Upper lobe of left lung (tissue), 6 donors: ENCODE results near the gene CNNM3. TPM values are rescaled to one million over a fixed set of nuclear protein-coding genes. Genes with fewer than 3 reads are reported as not detected.
A peak's percentile ranks its signal among the peaks of the same experiment; 100 is the strongest.

ENCODE experiments used
- ATAC-seq, 2 donors: fragments of 200-7000 bp; cut with Tn5 transposase; one replicate each; pipeline ENCODE4 v1.9.1; 2022; ENCODE audit warnings: mild to moderate bottlenecking in 2 of 2, moderate library complexity in 2 of 2; ENCODE audit not compliant: low FRiP score in 2 of 2
- DNase-seq, 2 donors: peaks; one replicate each; pipeline ENCODE4 v3.0.0-alpha.2; 2019 to 2020
- H3K27ac ChIP-seq, 4 donors: fragments of 200-600 bp; sonication (generic); one replicate each; pipeline ENCODE4 v1.5.1; 2016 to 2019
- H3K27me3 ChIP-seq, 4 donors: fragments of 200-600 bp; sonication (generic); one replicate each; pipeline ENCODE4 v1.5.1; 2017 to 2019
- H3K36me3 ChIP-seq, 4 donors: fragments of 200-600 bp; sonication (generic); one replicate each; pipeline ENCODE4 v1.5.1; 2016 to 2019
- H3K4me1 ChIP-seq, 4 donors: fragments of 200-600 bp; sonication (generic); one replicate each; pipeline ENCODE4 v1.5.1; 2018 to 2019
- H3K4me3 ChIP-seq, 4 donors: fragments of 200-600 bp; sonication (generic); one replicate each; pipeline ENCODE4 v1.5.1; 2017 to 2019; ENCODE audit warnings: mild to moderate bottlenecking in 2 of 4, moderate library complexity in 1 of 4
- H3K9me3 ChIP-seq, 4 donors: fragments of 200-600 bp; sonication (generic); one replicate each; pipeline ENCODE4 v1.5.1; 2018 to 2019
- EP300 ChIP-seq, 4 donors: sonication (generic); formaldehyde crosslinking; IDR thresholded peaks; one replicate each; pipeline ENCODE4 v1.5.1; 2017; ENCODE audit warnings: antibody characterized with exemption in 4 of 4, control low read depth in 2 of 4
- POLR2A ChIP-seq, 4 donors: fragments of 450-650 bp; IDR thresholded peaks; one replicate each; pipeline ENCODE4 v1.5.1; 2016 to 2017; ENCODE audit warnings: antibody characterized with exemption in 4 of 4, mild to moderate bottlenecking in 2 of 4
- POLR2AphosphoS5 ChIP-seq, 2 donors: sonication (generic); formaldehyde crosslinking; IDR thresholded peaks; one replicate each; pipeline ENCODE4 v1.5.1; 2017; ENCODE audit warnings: antibody characterized with exemption in 2 of 2
- WGBS, 2 donors: methylation state at CpG; one replicate each; pipeline ENCODE4 v1.1.5; 2017 to 2018; 5-methylcytosine and 5-hydroxymethylcytosine counted together
- total RNA-seq, 6 donors: library from RNA; depleted of rRNA in 4 of 6; stranded (reverse); fragments of >200 nt in 4 of 6; gene quantifications; one replicate each; pipeline versions ENCODE4 v1.1.0 to v1.2.1, GENCODE V29; 2016 to 2021
- TF ChIP-seq, protein P1 (sequence below), 6 experiments: fragments of 450-650 bp in 4 of 6; fragments of 200-600 bp in 2 of 6; sonication (generic) in 2 of 6; IDR thresholded peaks; one replicate each; pipeline ENCODE4 v1.5.1; 2016 to 2019; ENCODE audit warnings: antibody characterized with exemption in 6 of 6
- donor health status: DM: no; HTN: no; CAD: no; lungs with moderate emphysema.
- donor health status: DM: no; HTN: yes; CAD: no; lungs with severe emphysema.

Gene CNNM3
- total RNA-seq, 6 donors from 2014 or later = 17.2 to 52.4 (median 26.5) TPM

DNA sequence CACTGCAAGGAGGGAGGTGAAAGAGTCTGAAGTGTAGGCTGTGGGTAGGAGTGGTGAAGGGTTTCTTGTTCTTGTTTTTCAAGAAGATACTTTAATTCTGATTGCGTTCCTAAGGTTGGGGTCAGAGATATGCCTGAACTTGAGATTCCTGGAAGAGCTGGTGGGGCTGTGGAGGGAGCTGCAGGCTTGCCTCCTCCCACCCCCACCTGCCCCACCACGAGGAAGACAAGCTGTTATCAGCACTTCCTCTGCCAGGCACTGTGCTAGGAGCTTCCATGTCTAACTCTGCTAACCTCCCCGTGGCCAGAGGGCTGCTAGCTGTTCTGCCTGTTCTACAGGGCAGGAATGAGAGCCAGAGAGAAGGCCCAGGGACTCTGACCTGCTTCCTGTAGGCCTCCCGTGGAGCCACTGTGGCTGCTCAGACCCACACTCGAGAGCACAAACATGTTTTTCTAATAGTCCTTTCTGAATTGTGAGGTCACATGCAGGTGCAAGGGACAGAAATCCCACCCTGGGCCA, 14.0 kb downstream of the CNNM3 start:
- H3K27ac ChIP-seq = no peak overlapping the region
- no peaks in the 10 kb centered on the region for H3K27me3 ChIP-seq
- peaks cover 6 to 14% (median 9%) of the 10 kb centered on the region in 4 donors for H3K4me1 ChIP-seq
- no peak overlapping the region for H3K4me3 ChIP-seq
- TF ChIP-seq POLR2A (IDR thresholded peaks at IDR 0.05) (no peak), EP300 (IDR thresholded peaks at IDR 0.05) (no peak), POLR2AphosphoS5 (IDR thresholded peaks at IDR 0.05) (no peak)
- TF ChIP-seq, protein P1, sequence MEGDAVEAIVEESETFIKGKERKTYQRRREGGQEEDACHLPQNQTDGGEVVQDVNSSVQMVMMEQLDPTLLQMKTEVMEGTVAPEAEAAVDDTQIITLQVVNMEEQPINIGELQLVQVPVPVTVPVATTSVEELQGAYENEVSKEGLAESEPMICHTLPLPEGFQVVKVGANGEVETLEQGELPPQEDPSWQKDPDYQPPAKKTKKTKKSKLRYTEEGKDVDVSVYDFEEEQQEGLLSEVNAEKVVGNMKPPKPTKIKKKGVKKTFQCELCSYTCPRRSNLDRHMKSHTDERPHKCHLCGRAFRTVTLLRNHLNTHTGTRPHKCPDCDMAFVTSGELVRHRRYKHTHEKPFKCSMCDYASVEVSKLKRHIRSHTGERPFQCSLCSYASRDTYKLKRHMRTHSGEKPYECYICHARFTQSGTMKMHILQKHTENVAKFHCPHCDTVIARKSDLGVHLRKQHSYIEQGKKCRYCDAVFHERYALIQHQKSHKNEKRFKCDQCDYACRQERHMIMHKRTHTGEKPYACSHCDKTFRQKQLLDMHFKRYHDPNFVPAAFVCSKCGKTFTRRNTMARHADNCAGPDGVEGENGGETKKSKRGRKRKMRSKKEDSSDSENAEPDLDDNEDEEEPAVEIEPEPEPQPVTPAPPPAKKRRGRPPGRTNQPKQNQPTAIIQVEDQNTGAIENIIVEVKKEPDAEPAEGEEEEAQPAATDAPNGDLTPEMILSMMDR (IDR thresholded peaks at IDR 0.05) = no peak
- WGBS, 2 donors = 55 to 59% methylated on average over 2 to 5 of the region's 5 CpGs
- ATAC-seq (no peak), DNase-seq (no peak)
- H3K36me3 ChIP-seq = peaks cover 14 to 92% (median 76%) of the 10 kb centered on the region in 4 donors
- no peaks in the 10 kb centered on the region for H3K9me3 ChIP-seq

DNA sequence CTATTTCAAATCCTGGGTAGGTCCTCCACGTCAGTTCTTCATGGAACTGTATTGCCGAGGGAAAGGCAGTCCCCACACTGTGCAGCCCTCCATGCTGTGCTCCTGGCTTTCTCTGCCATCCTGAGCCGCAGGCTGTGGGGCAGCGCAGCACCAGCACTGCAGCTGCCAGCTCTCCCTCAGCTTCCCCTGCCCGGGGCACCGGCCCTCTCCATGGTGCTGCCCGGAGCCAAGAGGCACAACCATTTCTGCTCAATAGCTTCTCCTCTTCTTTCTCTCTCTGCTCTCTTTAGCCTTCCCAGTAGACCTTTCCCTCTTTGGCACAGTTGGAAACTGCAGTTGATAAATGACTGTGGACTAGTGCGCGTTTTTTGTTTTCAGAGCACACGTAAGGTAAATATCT, 15.6 kb downstream of the CNNM3 start:
- no peak for TF ChIP-seq EP300 (IDR thresholded peaks at IDR 0.05)
- DNase-seq = no peak
- Histone ChIP-seq H3K27me3 (no peaks in the 10 kb centered on the region), H3K4me1 (peaks cover 6 to 14% (median 9%) of the 10 kb centered on the region in 4 donors), H3K4me3 (no peak overlapping the region), H3K9me3 (no peaks in the 10 kb centered on the region), H3K27ac (no peak overlapping the region), H3K36me3 (peaks cover 14 to 78% (median 65%) of the 10 kb centered on the region in 4 donors)
- ATAC-seq = no peak
- WGBS, 2 donors = 76 to 80% methylated on average over 10 of the region's 10 CpGs

GRCh38 chr2:96832408-96832753, 16.3 kb downstream of the CNNM3 start:
- DNase-seq = no peak
- H3K4me1 ChIP-seq = peaks cover 6 to 14% (median 9%) of the 10 kb centered on the region in 4 donors
- no peak for ATAC-seq
- WGBS, 2 donors = 81 to 83% methylated on average over 8 to 11 of the region's 11 CpGs
- H3K4me3 ChIP-seq = no peak overlapping the region
- H3K9me3 ChIP-seq = no peaks in the 10 kb centered on the region
- H3K36me3 ChIP-seq = peaks cover 14 to 77% (median 60%) of the 10 kb centered on the region in 4 donors
- no peaks in the 10 kb centered on the region for H3K27me3 ChIP-seq
- no peak for TF ChIP-seq POLR2AphosphoS5 (IDR thresholded peaks at IDR 0.05)
- no peak for TF ChIP-seq EP300 (IDR thresholded peaks at IDR 0.05)
- no peak for TF ChIP-seq POLR2A (IDR thresholded peaks at IDR 0.05)
- TF ChIP-seq, protein P1 (IDR thresholded peaks at IDR 0.05) = no peak
- H3K27ac ChIP-seq = peak overlapping the region in 3 of 4 donors; percentile 21 to 43 (median 32)

DNA sequence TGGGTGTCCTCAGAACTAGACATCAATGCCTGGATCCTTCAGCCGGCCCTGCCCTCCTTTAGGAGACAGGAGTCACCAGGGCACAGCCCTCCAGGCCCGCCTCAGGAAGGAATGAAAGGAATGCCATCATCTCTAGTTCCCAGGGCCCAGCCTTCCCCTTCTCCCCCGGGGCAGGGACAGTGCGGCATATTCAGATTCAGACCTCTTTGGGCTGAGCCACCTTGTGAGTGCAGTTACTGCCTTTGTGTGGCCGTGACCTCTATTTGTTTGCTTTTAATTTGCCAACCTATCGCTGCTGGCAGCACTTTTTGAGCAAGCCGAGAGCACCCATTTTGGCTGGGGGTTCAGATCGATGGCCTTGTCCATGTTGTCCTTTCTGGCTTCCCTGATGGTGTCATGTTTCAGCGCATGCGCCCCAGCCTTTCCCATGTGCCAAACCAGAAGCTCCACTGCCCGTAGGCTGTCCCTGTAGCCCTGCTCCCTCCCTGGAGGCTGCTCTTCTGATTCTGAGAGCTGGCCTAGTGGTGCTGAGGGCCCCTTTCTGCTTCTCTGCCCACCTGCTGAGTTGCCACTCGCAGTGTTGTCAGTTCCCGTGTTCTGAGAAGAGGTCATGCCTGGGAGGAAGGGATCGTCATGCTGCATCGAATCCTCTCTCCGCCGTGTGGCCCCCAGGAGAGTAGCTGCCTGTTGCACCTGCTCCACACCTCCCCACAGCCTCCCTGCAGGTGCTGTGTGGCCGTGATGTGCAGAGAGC, 16.9 kb downstream of the CNNM3 start:
- Histone ChIP-seq H3K27me3 (no peaks in the 10 kb centered on the region), H3K4me1 (peaks cover 6 to 14% (median 9%) of the 10 kb centered on the region in 4 donors), H3K9me3 (no peaks in the 10 kb centered on the region), H3K36me3 (peaks cover 14 to 76% (median 56%) of the 10 kb centered on the region in 4 donors), H3K27ac (peak overlapping the region; percentile 6 to 43 (median 26)), H3K4me3 (no peak overlapping the region)
- 64 to 68% methylated on average over 16 to 18 of the region's 18 CpGs for WGBS, 2 donors
- TF ChIP-seq, protein P1 (IDR thresholded peaks at IDR 0.05) = no peak
- TF ChIP-seq EP300 (IDR thresholded peaks at IDR 0.05) = no peak
- no peak for TF ChIP-seq POLR2AphosphoS5 (IDR thresholded peaks at IDR 0.05)
- no peak for TF ChIP-seq POLR2A (IDR thresholded peaks at IDR 0.05)
- ATAC-seq (peak; percentile 26 to 84), DNase-seq (peak in 1 of 2 donors; percentile 71)

DNA sequence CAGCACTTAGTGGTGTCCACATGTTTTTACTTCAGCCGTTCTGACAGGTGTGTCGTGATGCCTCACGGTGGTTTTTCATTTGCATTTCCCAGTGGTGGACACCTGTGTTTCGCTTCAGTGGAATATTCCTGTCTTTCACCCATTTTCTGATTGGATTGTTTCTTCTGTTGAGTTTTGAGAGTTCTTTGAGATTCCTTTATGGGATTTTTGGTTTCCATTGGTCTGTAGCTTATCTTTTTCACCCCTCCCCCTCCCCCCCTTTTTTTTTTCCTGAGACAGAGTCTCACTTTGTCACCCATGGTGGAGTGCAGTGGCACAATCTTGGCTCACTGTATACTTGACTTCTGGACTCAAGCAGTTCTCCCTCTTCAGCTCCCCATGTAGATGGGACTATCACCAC, 19.8 kb downstream of the CNNM3 start:
- Histone ChIP-seq H3K9me3 (no peaks in the 10 kb centered on the region), H3K4me1 (peaks cover 12 to 25% (median 20%) of the 10 kb centered on the region in 4 donors), H3K27me3 (no peaks in the 10 kb centered on the region), H3K4me3 (no peak overlapping the region), H3K27ac (no peak overlapping the region), H3K36me3 (peaks cover 4 to 51% (median 28%) of the 10 kb centered on the region in 4 donors)
- 96 to 97% methylated on average over 4 of the region's 4 CpGs for WGBS, 2 donors
- TF ChIP-seq, protein P1 (IDR thresholded peaks at IDR 0.05) = no peak
- TF ChIP-seq POLR2AphosphoS5 (IDR thresholded peaks at IDR 0.05) (no peak), POLR2A (IDR thresholded peaks at IDR 0.05) (no peak), EP300 (IDR thresholded peaks at IDR 0.05) (no peak)
- DNase-seq (no peak), ATAC-seq (no peak)
